ENCODE results near the gene PLAGL2. TPM values are rescaled to one million over a fixed set of nuclear protein-coding genes. Genes with fewer than 3 reads are reported as not detected.

PLAGL2 gene
- polyA plus RNA-seq, 1 donor (not counting 4 experiments of a cell fraction or from before 2014, with no cell fraction given) = 4.3 TPM

DNA sequence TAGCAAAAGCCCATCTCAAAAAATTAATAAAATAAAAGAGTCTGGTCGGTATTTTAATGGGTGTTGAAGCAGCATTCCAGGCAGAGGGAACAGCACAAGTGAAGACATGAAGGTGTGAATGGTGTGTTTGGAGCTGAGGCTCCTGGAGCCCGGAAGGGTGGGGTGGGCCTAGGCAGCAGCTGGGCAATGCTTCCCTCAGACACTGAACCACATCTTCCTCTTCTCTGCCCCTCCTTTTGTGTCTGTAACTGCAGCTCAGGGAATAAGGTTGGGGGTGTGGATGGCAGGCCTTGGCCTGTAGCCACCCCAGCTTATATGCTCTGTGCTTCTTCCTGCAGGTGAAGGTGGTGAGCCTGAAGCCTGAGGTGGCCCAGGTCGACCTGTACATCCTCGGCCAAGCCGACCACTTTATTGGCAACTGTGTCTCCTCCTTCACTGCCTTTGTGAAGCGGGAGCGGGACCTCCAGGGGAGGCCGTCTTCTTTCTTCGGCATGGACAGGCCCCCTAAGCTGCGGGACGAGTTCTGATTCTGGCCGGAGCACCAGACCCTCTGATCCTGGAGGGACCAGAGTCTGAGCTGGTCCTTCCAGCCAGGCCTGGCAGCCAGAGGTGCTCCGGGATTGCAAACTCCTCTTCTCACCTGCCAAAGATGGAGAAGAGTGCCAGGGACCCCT is 26.7 kb upstream of the PLAGL2 start:
- no peak for FAIRE-seq
- Histone ChIP-seq H3K36me3 (ENCODE audit: control insufficient read depth in 2 of 2, extremely low read depth in 1 of 2, insufficient read depth in 2 of 2, low read length in 2 of 2) (peaks cover 29 to 40% of the 10 kb centered on the region in 2 experiments), H3K27ac (ENCODE audit: control insufficient read depth, insufficient read depth, low read length) (no peak overlapping the region), H3K4me3 (ENCODE audit: control insufficient read depth in 2 of 3, extremely low read depth in 1 of 3, insufficient read depth in 2 of 3, low read depth in 1 of 3, low read length in 3 of 3) (no peak overlapping the region), H3K4me2 (ENCODE audit: control insufficient read depth, extremely low read depth, insufficient read depth, low read depth, low read length) (no peak overlapping the region), H2AFZ (ENCODE audit: control insufficient read depth, low read length) (no peak overlapping the region), H3K79me2 (ENCODE audit: control insufficient read depth, insufficient read depth, low read length) (no peaks in the 10 kb centered on the region), H3K27me3 (ENCODE audit: control insufficient read depth, extremely low read depth, insufficient read depth, low read length) (no peaks in the 10 kb centered on the region), H4K20me1 (ENCODE audit: control insufficient read depth, extremely low read depth, insufficient read depth, low read length) (no peaks in the 10 kb centered on the region), H3K9me3 (ENCODE audit: control insufficient read depth, low read depth, low read length) (no peaks in the 10 kb centered on the region), H3K9me1 (ENCODE audit: control insufficient read depth, extremely low read depth, insufficient read depth, low read length) (peaks cover 6% of the 10 kb centered on the region), H3K4me1 (ENCODE audit: control insufficient read depth, extremely low read depth, insufficient read depth, low read length) (peaks cover 9% of the 10 kb centered on the region), H3K9ac (ENCODE audit: control insufficient read depth, extremely low read depth, insufficient read depth, low read length) (no peak overlapping the region)
- dilution Hi-C loops (cut with MboI; ENCODE audit: extremely low pct_ligation_motif_present, low sequenced_read_pairs) = no loop called here
- no peak for DNase-seq (ENCODE audit: low read depth, low spot score)
- no peak for TF ChIP-seq EZH2 (IDR thresholded peaks at IDR 0.05; ENCODE audit: low read length)
- TF ChIP-seq, protein P1, sequence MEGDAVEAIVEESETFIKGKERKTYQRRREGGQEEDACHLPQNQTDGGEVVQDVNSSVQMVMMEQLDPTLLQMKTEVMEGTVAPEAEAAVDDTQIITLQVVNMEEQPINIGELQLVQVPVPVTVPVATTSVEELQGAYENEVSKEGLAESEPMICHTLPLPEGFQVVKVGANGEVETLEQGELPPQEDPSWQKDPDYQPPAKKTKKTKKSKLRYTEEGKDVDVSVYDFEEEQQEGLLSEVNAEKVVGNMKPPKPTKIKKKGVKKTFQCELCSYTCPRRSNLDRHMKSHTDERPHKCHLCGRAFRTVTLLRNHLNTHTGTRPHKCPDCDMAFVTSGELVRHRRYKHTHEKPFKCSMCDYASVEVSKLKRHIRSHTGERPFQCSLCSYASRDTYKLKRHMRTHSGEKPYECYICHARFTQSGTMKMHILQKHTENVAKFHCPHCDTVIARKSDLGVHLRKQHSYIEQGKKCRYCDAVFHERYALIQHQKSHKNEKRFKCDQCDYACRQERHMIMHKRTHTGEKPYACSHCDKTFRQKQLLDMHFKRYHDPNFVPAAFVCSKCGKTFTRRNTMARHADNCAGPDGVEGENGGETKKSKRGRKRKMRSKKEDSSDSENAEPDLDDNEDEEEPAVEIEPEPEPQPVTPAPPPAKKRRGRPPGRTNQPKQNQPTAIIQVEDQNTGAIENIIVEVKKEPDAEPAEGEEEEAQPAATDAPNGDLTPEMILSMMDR (optimal IDR thresholded peaks at IDR 0.05 in 1 of 3, IDR thresholded peaks at IDR 0.05 in 1 of 3, conservative IDR thresholded peaks at IDR 0.05 in 1 of 3; ENCODE audit: extremely low read depth in 1 of 3, insufficient read depth in 2 of 3, low read length in 3 of 3) = no peak

DNA sequence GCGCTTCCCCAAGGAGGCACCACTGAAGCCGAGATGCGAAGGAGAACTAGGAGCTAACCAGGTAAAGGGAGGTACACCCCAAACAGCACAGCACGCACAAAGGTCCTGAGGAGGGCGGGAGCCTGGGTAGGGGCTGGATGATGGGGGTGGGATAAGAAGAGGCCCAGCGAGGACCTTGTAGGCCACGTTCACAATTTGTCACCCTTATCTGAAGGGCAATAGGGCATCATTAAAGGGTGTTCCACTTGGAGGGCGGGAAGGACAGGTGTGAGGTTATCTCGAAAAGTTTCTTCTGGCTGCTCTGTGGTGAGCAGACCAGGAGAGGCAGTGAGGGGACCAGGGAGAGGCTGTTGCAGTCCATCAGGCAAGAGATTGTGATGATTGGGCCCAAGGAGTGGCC is 25.7 kb upstream of the PLAGL2 start:
- Histone ChIP-seq H3K4me2 (ENCODE audit: control insufficient read depth, extremely low read depth, insufficient read depth, low read depth, low read length) (no peak overlapping the region), H3K4me1 (ENCODE audit: control insufficient read depth, extremely low read depth, insufficient read depth, low read length) (peaks cover 9% of the 10 kb centered on the region), H4K20me1 (ENCODE audit: control insufficient read depth, extremely low read depth, insufficient read depth, low read length) (no peaks in the 10 kb centered on the region), H2AFZ (ENCODE audit: control insufficient read depth, low read length) (no peak overlapping the region), H3K4me3 (ENCODE audit: control insufficient read depth in 2 of 3, extremely low read depth in 1 of 3, insufficient read depth in 2 of 3, low read depth in 1 of 3, low read length in 3 of 3) (no peak overlapping the region), H3K79me2 (ENCODE audit: control insufficient read depth, insufficient read depth, low read length) (no peaks in the 10 kb centered on the region), H3K9ac (ENCODE audit: control insufficient read depth, extremely low read depth, insufficient read depth, low read length) (no peak overlapping the region), H3K9me3 (ENCODE audit: control insufficient read depth, low read depth, low read length) (no peaks in the 10 kb centered on the region), H3K9me1 (ENCODE audit: control insufficient read depth, extremely low read depth, insufficient read depth, low read length) (peaks cover 6% of the 10 kb centered on the region), H3K27ac (ENCODE audit: control insufficient read depth, insufficient read depth, low read length) (no peak overlapping the region), H3K36me3 (ENCODE audit: control insufficient read depth in 2 of 2, extremely low read depth in 1 of 2, insufficient read depth in 2 of 2, low read length in 2 of 2) (peaks cover 29 to 45% of the 10 kb centered on the region in 2 experiments), H3K27me3 (ENCODE audit: control insufficient read depth, extremely low read depth, insufficient read depth, low read length) (no peaks in the 10 kb centered on the region)
- FAIRE-seq (no peak), DNase-seq (ENCODE audit: low read depth, low spot score) (no peak)
- dilution Hi-C loops (cut with MboI; ENCODE audit: extremely low pct_ligation_motif_present, low sequenced_read_pairs) = no loop called here
- no peak for TF ChIP-seq EZH2 (IDR thresholded peaks at IDR 0.05; ENCODE audit: low read length)
